CD4-positive, alpha-beta memory T cell (primary cell): ENCODE data around the gene ATP11C. TPM values are rescaled to one million over a fixed set of nuclear protein-coding genes. Genes with fewer than 3 reads are reported as not detected.

Source experiments
- CTCF ChIA-PET: fragments of 350-600 bp; sonication (Branson Sonifier 250); formaldehyde crosslinking; loops from one replicate; lab custom pipeline; 2021; ENCODE audit warnings: inconsistent platforms; ENCODE audit not compliant: partially characterized antibody; lab: Charles Lee
- POLR2A ChIA-PET: fragments of 350-600 bp; sonication (Branson Sonifier 250); formaldehyde crosslinking; loops from one replicate; lab custom pipeline; 2021; ENCODE audit not compliant: partially characterized antibody; lab: Charles Lee
- DNase-seq, 5 donors: peaks; one replicate each; pipeline versions ENCODE4 v3.0.0 to v3.0.0-alpha.2; 2020 to 2022; ENCODE audit warnings: mixed read lengths in 1 of 5
- H3K27ac ChIP-seq: one replicate; pipeline ENCODE4 v1.7.0; 2013; ENCODE audit warnings: low read depth, low read length
- H3K27me3 ChIP-seq: 2 replicates; pipeline ENCODE4 v1.7.0; 2013; ENCODE audit warnings: mild to moderate bottlenecking, low read length, moderate library complexity; ENCODE audit not compliant: insufficient read depth
- H3K36me3 ChIP-seq: 2 replicates; pipeline ENCODE4 v1.7.0; 2013; ENCODE audit warnings: mild to moderate bottlenecking, low read length, moderate library complexity; ENCODE audit not compliant: insufficient read depth
- H3K4me1 ChIP-seq: 2 replicates; pipeline ENCODE4 v1.7.0; 2013; ENCODE audit warnings: mild to moderate bottlenecking, low read length, moderate library complexity; ENCODE audit not compliant: insufficient read depth
- H3K4me3 ChIP-seq, 2 donors: one replicate each; pipeline ENCODE4 v1.7.0; 2013; ENCODE audit warnings: low read length in 2 of 2, mild to moderate bottlenecking in 1 of 2
- H3K9me3 ChIP-seq, 2 donors: one replicate each; pipeline ENCODE4 v1.7.0; 2013; ENCODE audit warnings: low read length in 2 of 2, control low read depth in 1 of 2; ENCODE audit not compliant: control insufficient read depth in 1 of 2
- H3K27ac Mint-ChIP-seq, 7 donors: one replicate each; pipeline ENCODE4 v1.8.0; 2020 to 2021; ENCODE audit warnings: mixed read lengths in 7 of 7, mild to moderate bottlenecking in 6 of 7, inconsistent platforms in 3 of 7, moderate library complexity in 3 of 7
- H3K27me3 Mint-ChIP-seq, 2 donors: one replicate each; pipeline ENCODE4 v1.8.0; 2020 to 2021; ENCODE audit warnings: mixed read lengths in 2 of 2
- H3K36me3 Mint-ChIP-seq, 2 donors: one replicate each; pipeline ENCODE4 v1.8.0; 2020 to 2021; ENCODE audit warnings: mixed read lengths in 2 of 2, inconsistent platforms in 1 of 2, mild to moderate bottlenecking in 1 of 2
- H3K4me1 Mint-ChIP-seq, 4 donors: one replicate each; pipeline ENCODE4 v1.8.0; 2020 to 2021; ENCODE audit warnings: mixed read lengths in 4 of 4, mild to moderate bottlenecking in 1 of 4
- H3K4me3 Mint-ChIP-seq, 8 donors: one replicate each; pipeline ENCODE4 v1.8.0; 2020 to 2021; ENCODE audit warnings: mixed read lengths in 8 of 8, mild to moderate bottlenecking in 7 of 8, moderate library complexity in 6 of 8, inconsistent platforms in 3 of 8
- H3K9me3 Mint-ChIP-seq, 8 donors: one replicate each; pipeline ENCODE4 v1.8.0; 2020 to 2021; ENCODE audit warnings: mixed read lengths in 8 of 8, mild to moderate bottlenecking in 5 of 8, inconsistent platforms in 3 of 8, moderate library complexity in 1 of 8
- intact Hi-C: fragments of 100-400 bp; cut with micrococcal nuclease; formaldehyde crosslinking; loops from one replicate; pipeline ENCODE4 v1.15.1; 2023
- polyA plus RNA-seq, 2 donors: library from polyadenylated mRNA; unstranded; fragments of 300-500 nt; fragmentation: Illumina TruSeq; gene quantifications; one replicate each; pipeline ENCODE4 v1.2.3, GENCODE V29; 2021
- total RNA-seq, 2 experiments: library from RNA; stranded (reverse); gene quantifications; one replicate each; pipeline ENCODE4 v1.2.3, GENCODE V29; 2021

Gene ATP11C
- total and polyA plus RNA-seq, 4 experiments from 2014 or later = 3.4 to 25.6 (median 14.9) TPM

GRCh38 chrX:139739138-139739537 is 193.7 kb downstream of the ATP11C start:
- Mint-ChIP-seq H3K4me1 (peaks cover 4 to 18% (median 5%) of the 10 kb centered on the region in 4 donors), H3K9me3 (no peaks in the 10 kb centered on the region), H3K27me3 (no peaks in the 10 kb centered on the region), H3K27ac (peak overlapping the region in 1 of 7 donors; percentile 63), H3K4me3 (peak overlapping the region in 1 of 8 donors; percentile 13), H3K36me3 (peaks cover 28 to 53% of the 10 kb centered on the region in 2 donors)
- intact Hi-C loops = no loop called here
- H3K27ac ChIP-seq = no peak overlapping the region
- ChIA-PET POLR2A (no interaction called here), CTCF (no interaction called here)
- H3K9me3 ChIP-seq = no peaks in the 10 kb centered on the region
- no peaks in the 10 kb centered on the region for H3K27me3 ChIP-seq
- H3K4me3 ChIP-seq = no peak overlapping the region
- no peaks in the 10 kb centered on the region for H3K36me3 ChIP-seq
- H3K4me1 ChIP-seq = peaks cover 8% of the 10 kb centered on the region
- peak in 2 of 5 donors; percentile 2 to 33 for DNase-seq

- Mint-ChIP-seq H3K4me3 (no peak overlapping the region), H3K9me3 (no peaks in the 10 kb centered on the region), H3K27ac (peak overlapping the region in 1 of 7 donors; percentile 63), H3K36me3 (peaks cover 28 to 50% of the 10 kb centered on the region in 2 donors), H3K4me1 (peaks cover 4 to 18% (median 5%) of the 10 kb centered on the region in 4 donors), H3K27me3 (no peaks in the 10 kb centered on the region)
- Histone ChIP-seq H3K27ac (no peak overlapping the region), H3K9me3 (no peaks in the 10 kb centered on the region), H3K4me1 (peaks cover 8% of the 10 kb centered on the region), H3K4me3 (no peak overlapping the region), H3K27me3 (no peaks in the 10 kb centered on the region), H3K36me3 (no peaks in the 10 kb centered on the region)
- intact Hi-C loops = no loop called here
- ChIA-PET POLR2A (no interaction called here), CTCF (no interaction called here)
- DNase-seq = no peak
These were observed 194.3 kb downstream of the ATP11C start for GRCh38 chrX:139738581-139738980.

DNA sequence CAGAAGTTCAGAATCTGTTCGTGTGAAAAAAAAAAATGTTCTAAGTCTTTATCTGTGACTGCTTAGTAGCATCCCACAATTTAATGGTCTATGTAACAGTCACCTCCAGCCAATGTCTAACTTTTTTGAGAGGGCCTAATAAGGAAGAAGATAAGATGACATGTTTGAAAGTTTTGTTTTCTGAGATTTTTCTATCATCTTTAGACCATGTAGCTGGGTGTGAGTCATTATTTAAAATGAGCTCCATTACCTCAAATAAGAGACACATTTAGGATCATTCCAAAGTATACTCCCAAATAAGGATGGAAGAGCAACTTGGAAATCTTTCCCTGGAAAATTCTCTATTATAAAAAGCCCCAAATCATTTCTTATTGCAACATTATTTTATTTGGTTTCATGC is 196.7 kb downstream of the ATP11C start:
- Histone ChIP-seq H3K4me3 (no peak overlapping the region), H3K4me1 (peaks cover 8% of the 10 kb centered on the region), H3K9me3 (no peaks in the 10 kb centered on the region), H3K27me3 (no peaks in the 10 kb centered on the region), H3K27ac (no peak overlapping the region), H3K36me3 (no peaks in the 10 kb centered on the region)
- no peaks in the 10 kb centered on the region for H3K27me3 Mint-ChIP-seq
- H3K36me3 Mint-ChIP-seq = peaks cover 29 to 44% of the 10 kb centered on the region in 2 donors
- H3K9me3 Mint-ChIP-seq = no peaks in the 10 kb centered on the region
- peaks cover 4 to 16% (median 5%) of the 10 kb centered on the region in 4 donors for H3K4me1 Mint-ChIP-seq
- DNase-seq = no peak
- intact Hi-C loops = no loop called here
- POLR2A ChIA-PET = no interaction called here
- H3K4me3 Mint-ChIP-seq = no peak overlapping the region
- CTCF ChIA-PET = no interaction called here
- H3K27ac Mint-ChIP-seq = no peak overlapping the region

DNA sequence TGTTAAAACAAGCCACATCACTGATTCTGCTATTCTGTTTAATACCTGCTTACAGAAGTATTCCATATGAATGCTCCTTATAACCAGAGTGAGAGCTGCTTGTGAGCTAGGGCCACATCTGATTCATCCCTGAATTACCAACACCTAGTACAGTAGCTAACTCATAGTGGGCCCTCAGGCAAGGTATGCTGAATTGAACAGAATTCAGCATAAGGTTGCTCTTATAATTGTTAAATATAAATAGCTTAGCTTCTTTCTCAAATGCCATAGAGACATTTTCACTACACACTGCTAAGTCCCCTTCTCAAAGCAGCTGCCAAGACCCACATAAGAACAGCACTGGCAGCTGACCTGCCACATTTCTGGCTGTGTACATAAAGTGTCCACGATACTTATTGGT is 197.9 kb downstream of the ATP11C start:
- no peak for DNase-seq
- ChIA-PET CTCF (interaction anchor here (0.6 kb wide), 1 partner anchor 31 kb away, joined by 3 read pairs; no protein-coding TSS in a partner anchor), POLR2A (no interaction called here)
- Histone ChIP-seq H3K4me3 (no peak overlapping the region), H3K27ac (no peak overlapping the region), H3K9me3 (no peaks in the 10 kb centered on the region), H3K4me1 (peaks cover 8% of the 10 kb centered on the region), H3K27me3 (no peaks in the 10 kb centered on the region), H3K36me3 (no peaks in the 10 kb centered on the region)
- peak overlapping the region in 1 of 7 donors; percentile 32 for H3K27ac Mint-ChIP-seq
- H3K4me1 Mint-ChIP-seq = peaks cover 1 to 11% (median 3%) of the 10 kb centered on the region in 4 donors
- no peaks in the 10 kb centered on the region for H3K9me3 Mint-ChIP-seq
- intact Hi-C loops = no loop called here
- H3K27me3 Mint-ChIP-seq = no peaks in the 10 kb centered on the region
- no peak overlapping the region for H3K4me3 Mint-ChIP-seq
- peaks cover 29 to 37% of the 10 kb centered on the region in 2 donors for H3K36me3 Mint-ChIP-seq

DNA sequence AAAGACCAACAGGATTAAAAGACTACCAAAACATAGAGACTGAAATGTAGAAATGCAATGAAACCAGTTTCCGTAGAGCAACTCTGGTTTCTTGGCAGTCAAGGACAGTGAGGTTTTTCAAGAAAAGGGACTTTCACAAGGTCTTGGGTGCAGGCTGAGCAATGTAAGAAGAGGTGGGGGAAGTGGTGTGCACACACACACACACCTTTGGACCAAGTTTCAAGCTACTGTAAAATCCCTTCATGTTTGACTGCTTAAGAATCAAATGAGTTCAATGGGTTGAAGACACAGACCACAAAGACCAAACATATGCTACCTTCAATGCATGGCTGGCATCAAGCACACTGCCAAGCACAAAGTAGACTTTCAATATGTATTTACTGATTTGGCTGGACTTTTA is 207.1 kb downstream of the ATP11C start:
- no peaks in the 10 kb centered on the region for H3K36me3 ChIP-seq
- peaks cover 0 to 1% (median 0%) of the 10 kb centered on the region in 4 donors for H3K4me1 Mint-ChIP-seq
- no peak overlapping the region for H3K27ac ChIP-seq
- peaks cover 0 to 19% of the 10 kb centered on the region in 2 donors for H3K36me3 Mint-ChIP-seq
- DNase-seq = no peak
- ChIA-PET POLR2A (no interaction called here), CTCF (interaction anchor here (0.6 kb wide), 1 partner anchor 12 kb away, joined by 3 read pairs; no protein-coding TSS in a partner anchor)
- H3K27me3 Mint-ChIP-seq = no peaks in the 10 kb centered on the region
- H3K4me3 Mint-ChIP-seq = no peak overlapping the region
- H3K4me3 ChIP-seq = no peak overlapping the region
- no peaks in the 10 kb centered on the region for H3K27me3 ChIP-seq
- H3K9me3 Mint-ChIP-seq = no peaks in the 10 kb centered on the region
- no peaks in the 10 kb centered on the region for H3K4me1 ChIP-seq
- H3K27ac Mint-ChIP-seq = no peak overlapping the region
- intact Hi-C loops = no loop called here
- H3K9me3 ChIP-seq = no peaks in the 10 kb centered on the region

GRCh38 chrX:139724626-139725025 is 208.2 kb downstream of the ATP11C start:
- H3K4me1 Mint-ChIP-seq = peaks cover 0 to 1% (median 0%) of the 10 kb centered on the region in 4 donors
- H3K27ac ChIP-seq = no peak overlapping the region
- H3K9me3 Mint-ChIP-seq = no peaks in the 10 kb centered on the region
- H3K27ac Mint-ChIP-seq = no peak overlapping the region
- POLR2A ChIA-PET = no interaction called here
- DNase-seq = no peak
- no peaks in the 10 kb centered on the region for H3K9me3 ChIP-seq
- no peak overlapping the region for H3K4me3 ChIP-seq
- no peaks in the 10 kb centered on the region for H3K4me1 ChIP-seq
- no peaks in the 10 kb centered on the region for H3K27me3 ChIP-seq
- H3K36me3 ChIP-seq = no peaks in the 10 kb centered on the region
- intact Hi-C loops = no loop called here
- peaks cover 0 to 18% of the 10 kb centered on the region in 2 donors for H3K36me3 Mint-ChIP-seq
- H3K4me3 Mint-ChIP-seq = no peak overlapping the region
- CTCF ChIA-PET = no interaction called here
- H3K27me3 Mint-ChIP-seq = no peaks in the 10 kb centered on the region

DNA sequence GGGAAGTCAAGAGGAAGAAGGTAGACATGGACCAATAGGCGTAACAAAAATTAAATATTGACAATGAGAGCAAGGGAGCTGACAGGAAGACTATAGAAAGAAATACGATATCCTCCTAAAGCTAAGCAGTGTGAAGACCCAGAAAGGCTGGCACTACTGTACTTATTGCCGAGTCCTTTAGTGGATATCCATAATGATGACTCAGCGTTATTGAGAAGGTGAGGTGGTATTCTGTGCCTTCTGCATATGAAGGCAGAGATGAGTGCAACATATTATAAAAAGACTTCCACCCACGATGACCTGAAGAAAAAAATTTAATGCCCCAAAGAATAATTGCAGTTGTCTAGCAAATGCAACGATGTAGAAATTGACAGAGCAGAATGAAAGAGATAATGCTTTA is 211.9 kb downstream of the ATP11C start:
- ChIA-PET CTCF (no interaction called here), POLR2A (no interaction called here)
- H3K9me3 ChIP-seq = no peaks in the 10 kb centered on the region
- DNase-seq = no peak
- no peaks in the 10 kb centered on the region for H3K4me1 ChIP-seq
- intact Hi-C loops = no loop called here
- no peaks in the 10 kb centered on the region for H3K36me3 ChIP-seq
- H3K27me3 ChIP-seq = no peaks in the 10 kb centered on the region
- H3K4me1 Mint-ChIP-seq = peaks cover 0 to 1% (median 0%) of the 10 kb centered on the region in 4 donors
- peaks cover 0 to 1% (median 0%) of the 10 kb centered on the region in 8 donors for H3K9me3 Mint-ChIP-seq
- no peak overlapping the region for H3K4me3 Mint-ChIP-seq
- H3K27ac Mint-ChIP-seq = no peak overlapping the region
- no peak overlapping the region for H3K27ac ChIP-seq
- no peak overlapping the region for H3K4me3 ChIP-seq
- H3K27me3 Mint-ChIP-seq = no peaks in the 10 kb centered on the region
- peaks cover 0 to 2% of the 10 kb centered on the region in 2 donors for H3K36me3 Mint-ChIP-seq
